Endothelial cell of hepatic sinusoid (primary cell): ENCODE results near the gene WDR46.

Source experiments
- in situ Hi-C: cut with HindIII; loops from 2 replicates; pipeline ENCODE4 v1.10.0; 2017; ENCODE audit warnings: low sequenced_read_pairs

WDR46 gene, protein sequence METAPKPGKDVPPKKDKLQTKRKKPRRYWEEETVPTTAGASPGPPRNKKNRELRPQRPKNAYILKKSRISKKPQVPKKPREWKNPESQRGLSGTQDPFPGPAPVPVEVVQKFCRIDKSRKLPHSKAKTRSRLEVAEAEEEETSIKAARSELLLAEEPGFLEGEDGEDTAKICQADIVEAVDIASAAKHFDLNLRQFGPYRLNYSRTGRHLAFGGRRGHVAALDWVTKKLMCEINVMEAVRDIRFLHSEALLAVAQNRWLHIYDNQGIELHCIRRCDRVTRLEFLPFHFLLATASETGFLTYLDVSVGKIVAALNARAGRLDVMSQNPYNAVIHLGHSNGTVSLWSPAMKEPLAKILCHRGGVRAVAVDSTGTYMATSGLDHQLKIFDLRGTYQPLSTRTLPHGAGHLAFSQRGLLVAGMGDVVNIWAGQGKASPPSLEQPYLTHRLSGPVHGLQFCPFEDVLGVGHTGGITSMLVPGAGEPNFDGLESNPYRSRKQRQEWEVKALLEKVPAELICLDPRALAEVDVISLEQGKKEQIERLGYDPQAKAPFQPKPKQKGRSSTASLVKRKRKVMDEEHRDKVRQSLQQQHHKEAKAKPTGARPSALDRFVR

DNA sequence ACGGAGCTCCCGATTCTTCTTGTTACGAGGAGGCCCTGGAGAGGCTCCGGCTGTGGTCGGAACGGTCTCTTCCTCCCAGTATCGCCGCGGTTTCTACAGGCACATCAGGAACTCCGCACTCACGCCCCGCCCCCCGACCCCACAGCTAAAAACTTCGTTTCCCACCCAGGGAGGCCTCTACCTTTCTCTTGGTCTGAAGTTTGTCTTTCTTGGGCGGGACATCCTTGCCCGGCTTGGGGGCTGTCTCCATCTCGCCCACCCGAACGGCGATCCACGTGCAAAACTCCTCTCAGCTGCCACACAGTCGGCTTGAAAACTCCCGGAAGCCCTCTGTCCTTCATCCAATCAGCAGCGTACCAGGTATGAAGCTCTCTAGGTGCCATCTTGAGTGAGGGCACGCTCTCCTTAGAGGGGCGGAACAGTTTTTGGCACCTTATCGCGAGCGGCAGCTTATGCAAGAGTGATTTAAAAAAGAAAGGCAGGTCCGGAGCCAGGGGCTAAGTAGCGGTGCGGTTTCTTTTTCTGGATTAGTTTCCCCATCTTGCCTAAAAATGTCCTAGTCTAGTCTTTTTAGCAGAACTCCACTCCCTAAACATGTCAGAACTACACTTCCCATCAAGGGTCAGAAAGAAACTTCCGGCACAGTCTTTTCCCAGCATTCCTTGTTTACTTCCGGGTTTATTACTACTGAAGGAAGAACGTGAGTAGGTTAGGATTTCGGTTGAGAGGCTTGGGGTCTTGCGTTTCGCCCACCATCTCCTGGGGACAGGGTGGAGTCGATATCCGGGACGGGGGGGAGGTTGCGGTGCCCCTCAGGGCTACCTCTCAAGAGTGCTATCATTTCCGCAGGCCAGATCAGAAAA is at the start of gene WDR46, which contains the start of gene PFDN6:
Gene WDR46 (minus strand): TSS at position 319 of the 863 bp plus-strand sequence. CDS start 69 bp downstream, at position 250.
Gene PFDN6 (plus strand): TSS at position 681 of the 863 bp plus-strand sequence. CDS start 256 bp downstream, outside the sequence.
- in situ Hi-C loops: no loop called here

DNA sequence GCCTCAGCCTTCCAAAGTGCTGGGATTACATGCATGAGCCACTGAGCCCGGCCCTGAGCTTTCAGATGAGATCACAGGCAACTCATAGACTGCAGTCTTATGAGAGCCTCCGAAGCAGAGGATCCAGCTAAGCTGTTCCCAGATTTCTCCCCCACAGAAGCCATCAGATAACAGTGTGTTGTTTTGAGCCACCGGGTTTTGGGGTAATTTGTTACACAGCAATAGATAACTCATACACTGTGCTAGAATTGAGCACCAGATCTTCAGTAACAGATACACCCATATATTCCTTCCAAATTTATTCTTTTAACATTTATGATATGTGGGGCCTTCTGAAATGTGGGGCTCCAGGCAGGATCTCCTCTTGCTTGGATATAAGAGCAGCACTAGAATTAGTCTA is 47.5 kb upstream of the WDR46 start:
- in situ Hi-C loops: no loop called here

DNA sequence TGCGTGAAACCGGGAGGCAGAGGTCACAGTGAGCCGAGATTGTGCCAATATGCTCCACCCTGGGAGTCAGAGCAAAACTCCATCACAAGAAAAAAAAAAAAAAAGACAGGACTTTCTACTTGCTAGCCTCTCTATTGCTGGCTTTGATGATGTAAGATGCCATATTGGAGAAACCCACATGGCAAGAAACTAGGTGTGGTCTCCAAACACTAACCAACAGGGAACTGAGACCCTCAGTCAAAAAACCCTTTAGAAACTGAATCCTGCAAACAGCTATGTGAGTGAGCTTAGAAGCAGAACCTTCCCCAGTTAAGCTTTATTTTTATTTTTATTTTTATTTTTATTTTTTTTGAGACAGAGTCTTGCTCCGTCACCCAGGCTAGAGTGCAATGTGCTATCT is 46.9 kb upstream of the WDR46 start:
- in situ Hi-C loops: no loop called here

DNA sequence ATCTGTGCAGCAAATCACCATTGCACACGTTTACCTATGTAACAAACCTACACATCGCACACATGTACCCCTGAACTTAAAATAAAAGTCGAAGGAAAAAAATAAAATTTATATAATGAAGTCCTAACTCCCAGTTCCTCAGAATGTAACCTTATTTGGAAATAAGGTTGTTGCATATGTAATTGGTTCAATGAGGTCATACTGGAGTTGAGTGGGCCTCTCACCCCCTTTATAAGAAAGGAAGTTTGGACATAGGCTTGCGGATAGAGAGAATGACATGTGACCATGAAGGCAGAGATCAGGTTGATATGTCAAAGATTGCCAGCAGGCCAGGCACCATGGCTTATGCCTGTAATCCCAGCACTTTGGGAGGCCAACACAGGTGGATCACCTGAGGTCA is 44.6 kb upstream of the WDR46 start:
- in situ Hi-C loops: no loop called here

DNA sequence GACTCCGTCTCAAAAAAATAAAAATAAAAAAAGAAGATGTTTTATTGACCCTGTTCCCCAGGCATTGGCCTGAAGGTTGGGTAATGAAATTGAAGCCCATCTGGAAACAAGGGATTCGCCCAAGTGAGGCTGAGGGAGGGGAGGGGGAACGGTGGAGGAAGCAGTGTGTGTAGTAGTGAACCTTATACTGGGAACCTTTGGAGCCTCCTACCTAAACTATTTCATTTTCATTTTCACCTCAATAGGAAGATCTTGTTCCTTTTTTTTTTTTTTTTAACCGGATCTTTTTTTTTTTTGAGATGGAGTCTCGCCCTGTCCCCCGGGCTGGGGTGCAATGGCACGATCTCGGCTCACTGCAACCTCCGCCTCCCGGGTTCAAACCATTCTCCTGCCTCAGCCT is 41.7 kb upstream of the WDR46 start:
- in situ Hi-C loops: no loop called here

DNA sequence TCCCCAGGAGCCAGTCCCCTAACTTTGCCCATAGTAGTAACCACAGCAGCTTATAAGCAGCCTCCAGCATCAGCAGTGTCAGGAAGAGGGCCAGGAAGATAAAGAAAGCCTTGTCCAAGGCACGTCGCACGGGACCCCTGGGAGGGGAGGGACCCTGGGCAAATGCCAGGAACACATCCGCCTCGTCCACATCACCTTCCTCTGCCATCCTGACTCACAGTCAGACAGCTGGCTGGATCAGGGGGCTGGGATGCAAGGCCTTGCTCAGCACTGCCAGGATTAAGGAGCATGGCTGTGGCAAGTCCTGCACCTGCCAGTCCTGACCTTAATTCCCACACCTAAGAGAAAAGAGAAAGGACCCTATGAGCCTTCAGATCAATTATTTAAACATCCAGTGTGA is 40.0 kb upstream of the WDR46 start:
- in situ Hi-C loops: no loop called here

DNA sequence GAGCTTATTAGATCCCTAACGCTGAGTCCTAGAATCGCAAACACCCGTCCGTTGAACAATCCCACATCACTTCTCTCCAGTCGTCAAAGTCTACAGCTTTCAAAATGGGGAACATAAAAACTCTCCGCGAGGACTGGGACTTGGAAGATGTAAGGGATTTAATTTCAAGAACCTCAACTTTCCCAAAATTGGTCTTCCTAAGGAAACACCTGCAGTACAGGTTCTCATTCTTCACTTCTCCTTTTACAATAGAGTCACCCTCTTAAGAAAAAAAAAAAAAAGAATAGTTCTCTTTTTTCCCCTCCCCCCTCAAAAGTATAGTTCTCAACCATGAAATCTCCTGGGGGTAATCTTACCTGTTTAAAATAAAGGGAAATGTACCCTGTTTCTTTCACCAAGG is 35.1 kb upstream of the WDR46 start:
- in situ Hi-C loops: no loop called here

DNA sequence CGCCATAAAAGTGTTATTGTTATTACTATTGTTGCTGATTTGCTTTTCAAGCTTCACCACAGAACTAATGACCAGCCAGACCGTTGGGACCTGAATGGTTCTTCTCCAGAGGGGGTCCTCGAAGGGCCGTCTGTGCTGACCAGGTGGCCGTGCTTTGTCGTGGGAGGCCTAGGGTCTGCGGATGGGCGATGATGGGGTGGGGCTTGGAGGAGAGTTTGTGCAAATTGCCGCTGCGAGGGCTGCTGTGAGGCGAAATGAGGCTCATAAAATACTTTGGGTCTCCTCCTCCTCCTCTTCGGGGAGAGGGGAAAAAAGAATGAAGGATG is 34.5 kb upstream of the WDR46 start:
- in situ Hi-C loops: no loop called here

DNA sequence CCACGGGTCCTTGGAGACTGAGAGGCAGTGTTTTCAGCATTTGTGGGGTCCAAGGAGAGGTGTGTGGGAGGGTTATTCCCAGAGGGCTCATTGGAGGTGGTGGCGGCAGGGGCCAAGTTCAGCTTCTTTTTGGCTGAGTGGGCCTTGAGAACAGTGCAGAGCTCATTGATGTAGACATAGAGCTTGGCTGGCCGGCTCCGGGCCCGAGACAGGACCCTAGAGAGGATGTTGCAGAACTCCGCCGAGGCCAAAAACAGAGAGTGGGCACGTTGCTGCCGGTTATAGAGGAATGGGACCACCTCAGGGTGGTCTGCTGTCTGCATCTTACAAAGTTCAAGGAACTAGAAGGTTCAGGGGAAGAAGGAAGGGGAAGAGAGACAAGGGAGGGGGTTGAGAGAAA is 32.2 kb upstream of the WDR46 start:
- in situ Hi-C loops: no loop called here

DNA sequence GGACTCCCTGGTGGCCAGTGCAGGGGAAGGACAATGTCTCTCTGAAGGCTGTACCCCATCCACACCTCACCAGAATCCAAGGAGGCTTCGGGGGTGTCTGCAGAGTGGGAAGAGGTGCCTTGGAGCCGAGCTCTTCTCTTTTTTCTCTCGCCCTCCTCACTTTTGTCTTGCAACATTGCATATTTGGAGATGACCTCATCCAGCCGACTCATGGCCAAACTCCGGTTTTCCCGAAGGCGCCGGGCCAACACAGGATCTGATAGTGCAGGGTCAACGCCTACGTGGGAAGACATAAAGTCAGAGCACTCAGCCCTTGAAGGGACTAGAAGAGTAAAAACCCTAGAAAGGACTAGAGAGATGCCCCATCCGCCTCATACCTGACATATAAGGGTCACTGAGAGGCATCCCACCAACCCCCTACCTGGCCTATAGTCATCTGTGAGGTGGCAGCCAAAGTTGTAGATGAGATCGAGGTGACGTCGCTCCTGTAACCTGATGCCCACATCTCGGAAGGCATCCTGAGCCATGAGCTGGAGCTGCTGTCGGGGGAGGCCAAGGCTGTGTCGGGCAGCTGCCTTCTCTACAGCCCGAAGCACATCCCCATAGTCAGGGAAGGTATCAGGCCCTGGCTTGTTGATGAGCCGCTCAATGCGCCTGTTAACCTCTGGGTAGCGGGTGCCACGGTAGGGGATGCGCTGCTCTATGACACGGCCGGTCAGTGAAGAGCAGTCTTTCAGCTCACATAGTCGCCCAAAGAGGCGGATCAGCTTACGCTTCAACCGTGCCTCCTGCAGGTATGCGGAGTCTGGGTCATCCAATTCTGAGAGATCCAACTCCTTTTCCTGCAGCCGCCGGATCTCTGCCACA is 31.5 kb upstream of the WDR46 start:
- in situ Hi-C loops: no loop called here

DNA sequence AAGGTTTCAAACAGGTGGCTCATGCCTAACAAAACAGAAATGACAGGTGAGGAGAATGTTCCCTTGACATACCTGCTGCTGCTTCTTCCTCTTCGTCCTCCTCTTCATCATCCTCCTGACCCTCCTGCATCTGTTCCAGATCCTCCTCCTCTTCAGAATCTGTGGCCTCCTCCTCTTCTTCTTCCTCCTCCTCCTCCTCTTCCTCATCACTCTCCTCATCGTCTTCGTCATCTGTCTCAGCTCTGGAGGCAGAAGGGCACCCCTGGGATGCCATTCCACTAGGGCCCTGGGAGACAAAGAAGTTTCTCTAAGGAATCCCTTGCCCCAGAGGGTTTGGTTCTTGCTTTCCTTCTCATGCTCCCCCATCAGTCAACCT is 30.9 kb upstream of the WDR46 start:
- in situ Hi-C loops: no loop called here

DNA sequence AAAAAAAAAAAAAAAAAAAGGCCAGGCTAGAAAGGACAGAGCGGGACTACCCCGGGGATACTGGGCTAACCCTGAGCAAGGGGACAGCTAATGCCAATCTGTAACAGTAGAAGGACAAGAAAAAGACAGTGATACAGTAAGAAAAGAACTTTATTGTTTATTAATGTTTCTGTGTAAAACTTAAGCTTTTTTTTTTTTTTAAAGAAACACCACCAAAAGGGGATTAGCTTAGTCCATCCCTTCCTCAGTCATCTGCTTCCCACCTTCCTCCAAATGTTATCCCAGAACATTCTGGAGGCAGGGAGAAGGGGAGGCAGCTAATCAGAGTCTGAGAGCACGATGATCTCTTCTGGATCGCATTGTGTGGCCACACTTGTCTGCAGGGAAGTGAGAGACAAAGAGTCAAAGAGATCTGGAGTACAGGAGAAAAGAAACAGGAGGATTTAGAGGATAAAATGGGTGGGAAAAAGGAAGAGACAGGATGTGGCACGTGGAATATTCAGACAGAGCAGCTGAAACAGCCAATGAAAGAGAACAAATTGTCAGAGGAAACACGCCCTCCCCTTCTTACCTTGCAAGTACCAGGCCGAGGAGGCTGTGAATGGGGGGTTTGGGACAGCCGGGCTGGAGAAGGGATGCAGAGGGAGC is 29.5 kb upstream of the WDR46 start:
- in situ Hi-C loops: no loop called here

DNA sequence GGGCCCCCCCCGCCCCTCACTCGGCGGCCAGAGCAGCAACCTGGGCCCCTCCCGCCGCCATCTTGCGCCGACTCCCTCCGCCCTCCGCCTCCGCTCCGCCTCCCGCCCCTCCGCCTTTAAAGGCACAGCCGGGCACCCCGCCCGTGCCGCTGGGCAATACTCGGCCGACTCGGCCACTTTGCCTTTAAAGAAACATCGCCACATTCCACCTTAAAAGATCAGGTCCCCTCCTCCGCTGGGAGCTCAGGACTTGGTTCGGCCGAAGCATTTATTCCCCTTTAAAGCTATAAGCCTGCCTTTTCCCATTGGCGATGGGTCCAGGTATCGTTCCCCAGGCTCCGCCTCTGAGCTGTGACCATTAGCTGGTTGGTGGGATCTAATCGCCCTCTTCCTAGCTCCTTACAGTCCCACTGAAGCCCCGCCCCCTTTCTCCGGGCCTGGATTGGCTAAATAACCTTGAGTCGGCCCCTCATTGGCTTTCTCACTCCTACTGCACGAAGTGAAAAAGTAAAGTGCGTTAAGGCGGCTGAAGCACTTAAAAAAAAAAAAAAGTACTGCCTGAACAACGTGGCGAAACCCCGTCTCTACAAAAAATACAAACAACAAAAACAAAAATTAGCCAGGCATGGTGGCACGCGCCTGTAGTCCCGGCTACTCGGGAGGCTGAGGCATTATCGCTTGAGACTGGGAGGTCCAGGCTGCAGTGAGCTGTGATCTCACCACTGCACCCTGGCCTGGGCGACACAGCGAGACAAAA is 28.8 kb upstream of the WDR46 start, which contains the start of gene ZBTB22:
Gene ZBTB22 (minus strand): TSS at position 76 of the 757 bp plus-strand sequence. CDS start 828 bp downstream, outside the sequence.
- in situ Hi-C loops: no loop called here

DNA sequence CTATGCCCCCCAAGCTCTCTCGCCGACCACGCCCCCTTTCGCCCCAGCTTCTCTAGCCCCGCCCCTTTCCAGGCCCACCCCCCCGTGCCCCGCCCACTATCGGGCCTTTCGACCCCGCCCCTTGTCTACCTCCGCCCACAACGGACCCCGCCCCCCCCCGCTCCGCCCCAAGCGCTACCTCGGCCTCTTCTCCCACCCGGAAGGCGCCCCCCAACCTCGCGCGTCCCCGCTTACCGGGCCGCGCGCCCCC is 28.3 kb upstream of the WDR46 start:
- in situ Hi-C loops: no loop called here

DNA sequence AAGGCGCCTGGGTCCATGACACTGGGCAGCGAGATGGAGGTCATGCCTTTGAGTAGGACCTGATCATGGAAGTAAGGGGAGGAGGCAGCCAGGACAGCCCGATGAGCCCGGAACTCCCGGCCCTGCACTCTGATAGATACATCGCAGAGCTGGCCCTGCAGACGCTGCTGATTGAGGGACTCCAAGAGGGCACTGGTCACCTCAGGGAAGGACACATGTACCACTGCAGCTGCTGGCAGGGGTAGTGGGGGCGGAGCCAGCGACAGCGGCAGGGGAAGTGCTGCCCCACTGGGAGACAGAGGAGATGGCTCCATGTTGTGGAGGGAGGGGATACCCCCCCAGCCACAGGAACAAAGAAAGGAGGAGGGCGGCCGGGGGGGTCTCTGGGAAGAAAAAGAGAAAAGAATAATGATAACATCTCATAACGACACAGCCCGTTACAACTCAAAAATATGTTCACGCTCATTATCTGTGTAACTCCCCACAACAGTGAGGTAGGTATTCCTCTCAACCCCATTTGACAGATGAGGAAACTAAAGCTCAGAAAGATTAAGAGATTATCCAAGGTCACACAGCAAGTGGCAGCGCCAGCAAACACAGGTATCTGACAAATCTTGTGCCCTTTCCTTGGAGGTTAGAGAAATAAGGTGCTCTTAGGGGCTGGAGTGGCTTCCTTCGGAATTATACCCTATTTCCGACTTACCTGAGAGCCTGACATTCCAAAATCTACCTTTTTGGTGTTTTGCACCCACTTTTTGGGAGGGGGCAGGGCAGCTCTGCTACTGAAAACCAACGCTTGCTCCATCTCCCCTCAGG is 27.8 kb upstream of the WDR46 start:
- in situ Hi-C loops: no loop called here

DNA sequence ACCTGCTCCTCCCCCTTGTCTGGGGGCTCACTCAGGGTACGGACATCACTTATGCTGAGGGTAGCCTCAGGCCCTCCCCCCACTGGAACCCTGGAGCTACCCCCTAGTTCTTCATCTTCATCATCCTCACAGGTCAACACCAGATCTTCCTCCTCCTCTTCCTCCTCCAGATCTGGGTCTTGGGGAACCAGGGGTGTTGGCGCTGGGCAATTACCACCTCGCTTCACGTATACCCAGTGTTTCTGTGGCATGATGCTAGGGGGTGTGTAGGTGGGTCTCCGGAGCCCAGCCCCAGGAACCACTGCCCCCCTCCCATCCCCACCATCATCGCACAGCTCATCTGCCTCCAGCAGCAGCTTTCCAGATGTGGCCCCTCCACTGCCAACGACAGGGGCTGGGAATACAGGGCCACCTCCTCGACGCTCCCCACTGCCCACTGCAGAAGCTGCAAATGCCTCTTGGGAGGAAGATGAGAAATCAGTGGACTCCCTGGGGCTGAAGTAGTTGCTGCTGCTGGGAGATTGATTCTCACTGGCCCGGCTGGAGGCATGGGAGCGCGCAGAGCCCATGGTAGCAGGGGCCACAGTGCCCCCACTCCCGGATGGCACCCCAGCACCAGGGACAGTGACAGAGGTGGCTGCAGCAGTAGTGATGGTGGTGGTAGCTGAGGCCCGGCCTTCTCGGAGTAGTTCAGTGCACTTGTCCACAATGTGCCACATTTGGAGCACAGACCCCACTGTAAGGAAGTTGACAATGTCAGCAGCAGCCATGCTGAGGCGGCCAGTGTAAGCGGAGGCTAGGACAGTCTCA is 27.0 kb upstream of the WDR46 start:
- in situ Hi-C loops: no loop called here

DNA sequence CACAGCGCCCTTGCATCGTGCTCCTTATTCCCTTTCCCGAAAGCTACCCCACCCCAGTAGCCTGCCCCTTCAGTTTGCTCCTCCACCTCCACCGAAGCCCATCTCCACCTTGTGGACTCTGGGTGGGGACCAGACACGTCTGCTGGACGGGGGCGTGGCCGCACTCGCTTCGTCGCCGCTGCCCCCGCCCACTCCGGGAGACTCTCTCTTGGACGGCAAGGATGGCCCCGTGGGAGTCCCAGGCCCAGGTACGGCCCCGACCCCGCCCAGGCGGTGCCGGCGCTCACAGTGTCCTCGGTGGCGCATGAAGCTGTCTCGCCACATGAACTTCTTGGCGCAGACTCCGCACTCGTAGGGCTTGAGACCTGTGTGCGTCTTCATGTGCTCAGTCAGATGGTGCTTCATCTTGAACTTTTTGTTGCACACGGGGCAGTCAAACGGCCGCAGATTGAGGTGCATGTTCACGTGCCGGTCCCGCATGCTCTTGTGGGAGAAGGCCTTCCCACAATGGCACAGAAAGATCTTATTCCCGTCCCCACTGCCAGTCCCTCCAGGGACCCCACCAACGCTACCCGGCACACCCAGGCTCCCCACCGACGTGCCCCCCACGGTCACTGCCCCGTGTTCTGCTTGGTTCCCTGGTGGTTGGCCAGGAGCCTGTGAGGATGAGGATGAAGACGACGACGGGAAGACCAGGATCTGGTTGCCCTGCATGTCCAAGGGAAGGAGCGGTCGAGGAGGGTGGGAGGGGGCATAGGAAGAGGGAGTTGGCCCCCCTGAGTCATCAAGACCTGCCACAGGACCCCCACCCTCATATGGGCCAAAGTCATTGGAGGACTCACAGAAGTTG is 26.1 kb upstream of the WDR46 start:
- in situ Hi-C loops: no loop called here
